Activated CD4-positive, alpha-beta T cell treated with anti-CD3 and anti-CD28 coated beads for 1 hour (primary cell): ENCODE data around the gene NHLRC2.

ENCODE experiments used
- DNase-seq: peaks from one replicate; pipeline ENCODE4 v3.0.0-alpha.2; 2020

The NHLRC2 gene

DNA sequence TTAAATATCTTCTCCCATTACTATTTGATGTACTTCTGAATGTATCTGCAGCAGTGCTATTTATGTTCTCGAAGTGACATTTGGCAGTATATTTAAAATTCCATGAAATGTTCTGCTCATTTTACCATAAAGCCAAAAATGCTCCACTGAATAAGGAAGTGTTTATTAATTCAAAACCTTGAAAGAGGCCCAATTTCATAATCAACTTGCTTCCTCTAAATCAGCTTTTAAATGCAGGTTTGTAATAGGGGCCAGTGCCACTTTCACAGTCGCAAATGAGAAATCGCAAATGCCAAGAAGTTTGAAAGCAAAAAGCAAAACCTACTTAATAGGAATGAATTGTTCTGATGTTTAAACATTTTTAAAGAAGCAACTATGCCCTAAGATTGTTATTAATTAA lies 11.4 kb downstream of the NHLRC2 start:
- DNase-seq, result no peak

DNA sequence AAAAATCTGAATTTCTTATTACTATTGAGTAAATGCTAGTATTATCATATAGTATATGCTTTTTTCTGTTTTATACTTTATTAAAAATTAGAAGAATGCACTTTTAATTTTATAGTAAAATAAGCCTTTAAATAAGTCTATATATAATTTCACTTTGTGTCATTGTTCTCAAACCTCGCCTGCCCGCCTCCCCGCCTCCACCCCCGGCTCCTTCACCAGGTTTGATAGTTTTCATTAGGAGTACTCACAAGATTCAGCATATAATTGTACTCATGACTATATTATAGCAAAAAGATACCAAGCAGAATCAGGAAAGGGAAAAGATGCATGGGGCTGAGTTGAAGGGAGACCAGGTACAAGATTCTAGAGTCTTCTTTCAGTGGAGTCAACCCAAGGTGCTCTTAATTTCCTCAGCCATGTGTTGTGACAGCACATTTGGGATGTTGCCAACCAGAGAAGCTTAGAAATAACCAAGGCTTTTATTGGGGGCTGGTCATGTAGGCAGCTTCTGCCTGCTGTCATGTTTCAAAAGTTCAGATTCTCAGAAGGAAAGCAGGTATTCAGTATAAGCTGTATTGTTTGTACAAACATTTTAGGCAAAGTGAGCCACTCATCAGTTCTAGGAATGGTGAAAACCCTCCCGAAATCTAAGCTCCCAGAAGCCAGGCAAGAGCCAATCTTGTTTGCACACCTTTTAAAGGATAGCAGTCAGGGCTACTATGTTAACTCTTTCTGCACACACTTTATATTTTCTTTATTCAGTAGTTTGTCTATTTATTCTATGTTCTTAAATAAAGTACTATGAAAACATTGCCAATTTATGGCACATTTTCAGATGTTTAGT lies 12.3 kb downstream of the NHLRC2 start:
- no peak for DNase-seq

DNA sequence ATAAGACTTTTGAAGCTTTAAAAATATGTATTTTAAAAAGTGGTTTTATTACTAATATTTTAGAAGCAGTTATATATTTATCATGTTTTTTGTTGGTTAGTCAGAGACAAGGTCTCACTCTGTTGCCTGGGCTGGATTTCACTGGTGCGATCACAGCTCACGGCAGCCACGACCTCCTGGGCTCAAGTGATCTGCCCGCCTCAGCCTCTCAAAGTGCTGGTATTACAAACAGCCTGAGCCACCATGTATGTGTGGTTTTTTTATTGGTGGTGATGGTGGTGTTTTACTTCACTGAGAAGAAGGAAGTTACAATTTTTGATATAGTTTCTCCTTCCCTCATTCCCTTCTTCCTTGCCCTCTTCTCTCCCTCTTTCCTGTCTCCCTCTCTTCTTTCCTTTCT lies 13.4 kb downstream of the NHLRC2 start:
- DNase-seq, result no peak

DNA sequence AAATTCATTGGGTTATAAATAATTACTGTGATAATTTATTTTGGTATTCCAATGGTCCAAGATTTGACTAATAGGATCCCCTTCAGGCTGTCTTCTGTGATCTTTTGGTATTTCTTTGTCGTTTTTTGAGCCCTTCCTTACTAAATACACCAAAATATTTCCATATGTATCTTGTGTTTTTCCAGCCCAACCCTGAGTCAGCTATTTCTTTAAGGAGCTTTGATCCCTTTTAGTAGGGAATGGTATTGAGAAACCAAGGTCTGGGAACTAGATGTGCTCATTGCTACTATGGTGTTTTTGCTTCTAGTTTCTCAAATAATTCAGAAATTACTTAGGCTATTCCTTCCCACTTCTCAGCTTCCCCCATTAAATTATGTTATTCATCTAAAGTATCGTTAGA lies 15.3 kb downstream of the NHLRC2 start:
- no peak for DNase-seq

DNA sequence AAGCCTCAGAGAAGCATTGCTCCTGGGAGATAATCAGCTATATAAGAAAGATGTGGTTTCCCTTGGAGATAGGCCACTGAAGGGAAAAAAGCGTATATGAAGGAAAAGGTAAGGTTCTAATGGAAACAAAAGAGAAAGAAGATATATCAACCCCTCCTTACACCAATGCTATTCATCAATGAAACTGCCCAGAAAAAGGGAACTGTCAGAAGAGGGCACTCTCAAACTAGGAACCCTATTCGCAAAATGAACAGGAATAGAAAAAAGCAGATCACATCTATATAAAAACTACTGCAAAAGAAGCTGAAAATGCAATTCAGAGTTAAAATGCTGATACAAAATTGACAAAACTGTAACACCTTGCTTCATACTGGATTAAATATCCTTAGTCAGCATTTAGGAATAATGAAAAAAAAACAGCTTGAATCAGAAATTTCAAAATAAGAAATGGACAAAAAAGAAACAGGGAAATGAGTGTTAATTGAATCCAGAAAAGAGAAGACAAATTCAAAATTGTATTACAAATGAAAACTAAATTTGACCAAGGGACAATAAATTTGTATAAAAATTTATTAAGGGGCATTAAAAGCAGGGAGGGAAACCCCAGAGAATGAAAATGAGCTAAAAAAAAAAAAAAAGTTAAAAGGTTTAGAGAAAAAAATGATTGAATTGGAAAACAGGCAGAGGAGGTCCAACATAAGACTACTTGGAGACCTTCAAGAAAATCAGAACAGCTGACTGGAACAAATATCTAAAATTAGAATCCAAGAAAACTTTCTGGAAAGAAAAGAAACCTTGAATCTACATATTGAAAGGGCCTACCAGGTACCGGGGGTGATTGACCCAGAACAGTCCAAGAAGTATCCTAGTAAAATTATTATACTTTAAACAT lies 17.9 kb downstream of the NHLRC2 start:
- DNase-seq, result no peak

DNA sequence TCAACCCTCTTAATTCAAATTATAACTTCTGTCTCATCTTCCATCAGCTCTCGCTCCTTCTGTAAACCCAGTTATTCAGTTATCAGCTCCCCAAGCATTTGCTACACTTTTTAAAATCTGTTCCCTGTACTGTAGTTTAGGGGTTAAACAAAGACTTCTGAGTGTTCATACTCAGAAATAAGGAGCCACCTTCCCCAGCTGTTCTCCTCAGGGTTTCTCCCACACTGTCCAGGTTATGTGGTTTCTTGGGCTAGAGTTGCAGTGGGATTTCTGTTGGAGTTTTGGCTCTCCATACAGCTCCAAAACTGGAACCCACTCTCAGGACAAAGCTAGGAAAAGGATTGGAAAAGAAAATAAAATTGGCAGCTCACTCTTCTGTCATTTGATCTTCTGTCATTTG lies 20.8 kb downstream of the NHLRC2 start:
- DNase-seq, result no peak

DNA sequence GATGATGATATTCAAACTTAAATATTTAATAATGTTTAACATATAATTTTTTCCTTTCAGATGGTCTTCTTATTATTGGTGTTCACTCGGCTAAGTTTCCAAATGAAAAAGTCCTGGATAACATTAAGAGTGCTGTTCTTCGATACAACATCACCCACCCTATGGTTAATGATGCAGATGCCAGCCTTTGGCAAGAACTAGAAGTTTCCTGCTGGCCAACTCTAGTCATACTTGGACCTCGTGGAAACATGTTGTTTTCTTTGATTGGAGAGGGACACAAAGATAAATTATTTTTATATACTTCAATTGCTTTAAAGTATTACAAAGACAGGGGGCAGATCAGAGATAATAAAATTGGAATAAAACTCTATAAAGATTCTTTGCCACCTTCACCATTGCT lies 22.0 kb downstream of the NHLRC2 start:
- DNase-seq, result no peak

DNA sequence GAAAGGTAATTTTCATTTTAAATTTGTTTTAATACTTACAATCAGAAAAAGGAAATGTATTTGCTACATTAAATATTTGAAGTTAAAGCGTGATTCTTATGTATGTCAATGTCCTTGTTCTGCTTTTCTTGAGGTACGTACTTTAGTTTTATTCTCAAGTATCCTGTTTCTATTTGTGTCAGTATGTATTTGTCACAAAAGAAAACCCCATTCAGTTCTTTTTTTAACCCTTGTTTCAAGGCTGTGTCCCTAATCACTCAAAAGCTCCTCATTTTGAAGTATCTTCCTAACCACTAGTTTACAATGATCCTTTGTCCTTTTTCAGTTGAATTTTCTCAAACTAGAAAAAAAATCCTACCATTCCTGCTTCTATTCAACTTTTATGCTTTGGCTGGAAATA lies 25.2 kb downstream of the NHLRC2 start:
- no peak for DNase-seq

DNA sequence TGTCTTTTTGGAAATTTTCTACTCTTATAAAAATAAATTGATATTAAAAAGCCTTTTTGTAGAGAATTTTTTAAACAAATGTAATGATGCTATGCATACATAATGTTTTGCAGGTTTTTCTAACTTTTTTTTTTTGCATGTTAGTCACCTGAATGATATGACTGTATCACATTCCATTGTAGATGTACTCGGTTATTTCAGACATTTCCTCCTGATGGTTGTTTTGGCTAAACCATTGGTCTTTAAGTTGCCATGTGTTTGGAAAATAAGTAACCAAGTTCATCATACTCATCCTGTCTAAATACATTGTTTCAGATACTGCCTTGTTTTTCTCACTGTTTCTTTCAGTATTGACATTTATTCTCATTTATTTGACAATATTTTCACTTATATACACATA lies 25.8 kb downstream of the NHLRC2 start:
- no peak for DNase-seq

DNA sequence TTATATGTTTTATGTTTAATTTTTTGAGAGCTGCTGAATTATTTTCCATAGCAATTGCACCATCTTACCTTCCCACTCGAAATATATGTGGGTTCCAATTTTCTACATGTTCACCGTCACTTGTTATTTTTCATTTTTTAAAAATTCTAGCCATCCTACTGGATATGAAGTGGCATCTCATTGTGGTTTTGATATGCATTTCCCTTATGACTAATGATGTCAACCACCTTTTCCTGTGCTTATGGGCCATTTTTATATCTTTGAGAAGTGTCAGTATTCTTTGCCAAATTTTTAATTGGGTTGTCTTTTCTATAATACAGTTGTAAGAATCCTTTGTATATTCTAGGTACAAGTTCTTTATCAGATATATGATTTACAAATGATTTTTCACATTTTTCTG lies 27.8 kb downstream of the NHLRC2 start:
- DNase-seq, result no peak

DNA sequence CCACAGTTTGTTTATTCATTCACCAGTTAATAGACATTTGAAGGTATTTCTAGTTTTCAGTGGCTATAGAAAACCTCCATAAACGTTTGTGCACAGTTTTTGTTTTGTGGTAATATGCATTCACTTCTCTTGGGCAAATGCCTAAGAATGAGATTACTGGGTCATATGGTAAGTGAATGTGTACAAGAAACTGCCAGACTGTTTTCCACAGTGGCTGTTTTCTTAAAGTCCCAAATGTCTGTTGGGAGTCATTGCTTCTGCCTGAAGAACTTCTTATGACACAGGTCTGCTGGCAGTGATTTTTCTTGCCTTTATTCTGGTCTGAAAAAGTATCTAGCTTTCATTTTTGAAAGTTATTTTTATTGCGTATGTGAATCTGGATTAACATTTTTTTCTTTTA lies 35.5 kb downstream of the NHLRC2 start:
- no peak for DNase-seq

DNA sequence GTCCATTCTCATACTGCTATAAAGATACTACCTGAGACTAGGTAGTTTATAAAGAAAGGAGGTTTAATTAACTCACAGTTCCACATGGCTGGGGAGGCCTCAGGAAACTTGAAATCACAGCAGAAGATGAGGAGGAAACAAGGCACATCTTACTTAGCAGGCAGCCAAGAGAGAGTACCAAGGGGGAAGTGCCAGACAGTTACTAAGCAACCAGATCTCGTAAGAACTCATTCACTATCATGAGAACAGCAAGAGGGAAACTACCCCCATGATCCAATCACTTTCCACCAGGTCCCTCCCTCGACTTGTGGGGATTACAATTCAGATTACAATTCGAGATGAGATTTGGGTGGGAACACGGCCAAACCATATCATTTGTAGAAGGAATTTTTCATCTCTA lies 36.3 kb downstream of the NHLRC2 start:
- DNase-seq, result no peak

DNA sequence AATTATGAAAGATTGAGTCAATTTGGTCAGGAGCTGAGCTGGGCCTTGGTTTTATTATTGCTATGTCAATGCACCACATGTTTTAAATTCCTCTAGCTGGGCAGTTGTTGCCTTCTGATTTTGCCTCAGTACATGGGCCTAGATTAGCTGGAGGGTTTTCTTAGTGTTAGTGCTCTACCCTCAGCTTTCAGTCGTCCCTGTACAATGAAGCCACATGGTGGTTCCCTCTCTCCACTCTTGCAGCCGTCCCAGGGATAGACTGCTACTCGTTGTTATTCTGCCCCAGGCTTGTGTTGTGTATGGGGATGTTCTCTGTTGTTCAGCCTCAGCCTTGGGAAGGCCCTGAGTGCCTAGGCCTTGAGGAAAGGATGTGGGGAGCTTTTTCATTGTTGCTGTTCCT lies 37.0 kb downstream of the NHLRC2 start:
- no peak for DNase-seq

DNA sequence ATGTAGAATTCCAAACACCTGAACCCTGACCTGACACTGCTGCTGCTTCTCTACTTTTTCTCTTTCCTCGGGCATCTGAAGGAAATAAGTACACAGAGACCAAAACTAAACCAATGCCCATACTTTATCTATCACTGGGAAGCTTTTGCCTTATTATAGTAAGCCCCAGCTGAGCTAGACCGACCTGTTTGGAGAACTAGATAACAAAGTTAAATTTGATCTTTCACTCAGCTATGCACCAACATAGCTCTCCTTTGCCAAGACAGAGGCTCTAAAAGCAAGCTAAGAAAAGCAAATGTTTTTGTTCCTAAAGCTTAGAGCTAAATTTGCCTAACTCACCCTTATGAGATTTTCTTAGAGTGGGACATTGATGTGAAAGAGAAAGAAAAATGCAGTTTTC lies 39.1 kb downstream of the NHLRC2 start:
- DNase-seq, result no peak

DNA sequence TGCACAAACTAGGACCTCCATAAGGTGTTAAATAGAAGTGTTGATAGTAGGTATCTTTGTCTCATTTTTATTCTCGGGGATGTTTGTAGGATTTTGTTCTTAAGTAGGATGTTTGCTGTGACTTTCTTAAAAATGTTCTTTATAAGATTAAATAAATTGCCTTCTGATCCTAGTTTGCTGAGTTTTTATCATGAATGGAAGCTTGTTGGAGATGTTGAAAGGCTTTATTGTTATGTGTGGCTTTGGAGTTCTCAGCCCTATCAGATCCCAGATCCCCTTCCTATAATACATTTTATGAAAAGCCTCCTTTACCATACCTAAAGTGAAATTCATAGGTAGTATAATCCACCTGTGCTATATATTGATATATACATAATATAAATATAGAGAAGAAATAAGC lies 40.1 kb downstream of the NHLRC2 start:
- DNase-seq, result no peak

DNA sequence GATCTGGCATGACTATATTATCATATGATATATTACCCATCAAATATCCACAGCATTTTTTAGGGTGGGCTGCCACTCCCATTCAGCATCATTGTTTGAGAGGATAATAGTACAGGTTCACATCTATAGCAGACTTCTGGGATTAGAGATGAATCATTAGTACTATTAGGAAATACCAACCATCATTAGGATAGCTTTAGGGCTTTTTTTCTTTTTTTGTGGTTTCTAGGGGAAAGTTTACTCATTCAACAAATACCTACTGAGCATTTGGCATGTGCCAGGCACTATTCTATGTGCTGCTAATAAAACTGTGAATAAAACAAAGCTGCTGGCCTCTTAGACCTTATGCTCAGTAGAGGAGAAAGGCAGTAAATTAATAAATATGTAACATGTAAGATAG lies 40.6 kb downstream of the NHLRC2 start:
- no peak for DNase-seq

DNA sequence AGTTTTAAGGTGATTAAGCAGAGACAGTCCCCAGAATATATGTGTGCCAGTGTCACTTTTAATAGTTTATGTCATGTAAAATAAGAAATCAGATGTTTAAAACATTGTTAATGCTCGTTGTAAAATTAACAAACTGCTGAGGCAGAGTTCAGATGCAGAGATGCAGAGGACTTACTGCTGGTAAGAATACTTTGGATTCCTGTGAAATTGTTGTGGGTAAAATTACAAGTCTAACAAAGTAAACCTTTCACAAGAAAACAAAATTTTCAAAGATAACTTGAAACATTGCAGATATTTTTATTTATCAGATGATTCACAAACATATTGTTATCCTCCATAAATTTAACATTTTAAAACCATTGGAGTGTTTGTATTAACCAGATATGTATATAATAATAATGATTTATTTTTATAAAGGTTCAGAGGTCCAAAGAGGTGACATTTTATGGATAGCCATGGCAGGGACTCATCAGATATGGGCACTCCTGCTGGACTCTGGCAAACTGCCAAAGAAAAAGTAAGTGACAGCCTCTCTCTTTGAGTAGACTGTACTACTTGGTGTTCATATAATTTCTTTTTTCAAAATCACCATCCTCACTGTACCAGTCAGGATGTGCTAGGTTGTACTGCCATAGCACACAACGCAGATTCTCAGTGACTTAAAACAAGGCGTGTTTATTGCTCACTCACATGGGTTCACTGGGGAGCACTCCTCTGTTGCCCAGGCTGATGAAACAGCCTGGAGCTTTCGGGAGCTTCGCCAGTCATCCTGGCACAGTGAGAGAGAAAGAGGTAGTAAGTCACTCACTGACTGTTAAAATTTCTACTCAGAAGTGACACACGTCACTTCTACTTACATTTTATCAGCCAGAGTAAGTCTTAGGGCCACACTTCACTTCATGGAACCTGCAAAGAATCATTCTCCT lies 43.5 kb downstream of the NHLRC2 start:
- DNase-seq, result no peak

DNA sequence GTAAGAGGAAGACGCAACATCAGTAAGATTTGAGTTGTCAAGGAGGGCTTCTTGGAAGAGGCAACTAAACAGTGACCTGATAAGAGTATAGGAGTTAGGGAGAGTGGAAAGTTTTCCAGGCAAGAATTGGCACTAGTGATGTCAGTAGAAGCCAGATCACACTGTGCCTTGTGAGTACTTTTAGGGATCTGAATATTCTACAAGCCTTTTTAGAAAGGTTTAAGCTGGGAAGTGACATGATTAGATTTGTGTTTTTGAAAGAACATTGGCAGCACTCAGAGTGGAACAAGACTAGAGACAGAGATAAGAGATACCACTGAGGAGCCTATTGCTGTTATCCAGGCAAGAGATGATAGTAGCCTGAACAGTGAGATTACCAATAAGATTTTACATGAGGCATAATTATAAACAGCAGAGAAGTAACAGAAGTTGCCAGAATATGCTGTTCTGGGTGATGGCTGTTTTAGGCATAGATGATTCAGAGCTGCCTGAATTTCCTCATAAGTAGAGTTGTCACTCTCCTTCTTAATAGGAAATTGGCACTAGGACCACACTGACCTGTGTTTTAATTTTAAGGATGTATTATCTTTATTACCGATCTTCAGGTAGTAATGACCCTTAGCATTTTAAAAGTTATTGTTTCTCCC lies 45.6 kb downstream of the NHLRC2 start:
- DNase-seq, result no peak

DNA sequence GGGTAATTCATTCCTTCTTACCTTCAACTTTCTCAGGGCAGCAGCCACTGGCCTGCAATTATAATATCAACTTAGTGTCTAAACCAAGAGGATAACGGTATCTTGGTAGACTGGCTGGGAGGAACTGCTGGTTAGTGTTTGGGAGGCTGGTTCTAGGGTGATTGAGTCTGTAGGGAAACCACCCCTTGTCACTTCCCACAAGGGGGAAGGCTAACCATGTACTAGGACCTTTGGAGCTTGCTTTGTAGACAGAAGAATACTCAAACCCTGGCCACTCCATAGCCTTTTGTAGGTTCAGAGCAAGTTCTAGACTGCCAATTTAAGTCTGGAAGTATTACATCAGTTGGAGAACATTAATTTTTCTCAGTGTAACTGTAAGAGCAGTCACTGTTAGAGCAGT lies 51.3 kb downstream of the NHLRC2 start:
- DNase-seq, result no peak

DNA sequence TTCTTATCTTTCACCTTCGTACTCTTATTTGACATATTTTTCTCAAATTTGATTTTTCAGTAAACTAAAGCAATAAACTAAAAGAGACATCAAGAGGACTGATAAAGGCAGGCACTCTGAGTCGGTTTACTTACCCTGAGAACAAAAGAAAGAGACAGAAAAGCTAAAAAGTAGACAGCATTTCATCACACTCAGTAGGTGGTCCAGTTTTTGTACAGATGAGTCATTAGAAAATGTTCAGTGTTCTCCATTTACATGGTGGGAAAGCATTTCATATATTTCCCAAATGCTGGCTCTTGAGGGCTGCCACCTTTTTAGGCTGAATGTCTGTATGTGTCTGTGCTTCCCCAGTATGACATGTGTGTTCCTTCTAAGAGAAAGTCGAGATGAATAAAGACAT lies 52.7 kb downstream of the NHLRC2 start:
- no peak for DNase-seq

DNA sequence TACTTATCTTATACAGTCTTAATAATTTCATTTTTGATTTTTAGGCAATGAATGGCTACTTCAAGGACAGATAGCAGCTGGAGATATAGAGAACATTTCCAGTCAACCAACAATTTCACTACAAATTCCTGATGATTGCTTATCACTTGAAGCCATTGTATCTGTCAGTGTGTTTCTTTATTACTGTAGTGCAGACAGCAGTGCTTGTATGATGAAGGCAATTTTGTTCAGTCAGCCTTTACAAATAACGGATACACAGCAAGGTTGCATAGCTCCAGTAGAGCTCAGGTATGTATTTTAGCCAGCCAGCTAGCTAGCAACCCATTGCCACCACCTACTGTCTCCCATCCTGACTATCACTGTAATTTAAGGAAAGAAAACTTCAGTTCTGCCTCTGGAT lies 53.8 kb downstream of the NHLRC2 start:
- DNase-seq, result no peak

DNA sequence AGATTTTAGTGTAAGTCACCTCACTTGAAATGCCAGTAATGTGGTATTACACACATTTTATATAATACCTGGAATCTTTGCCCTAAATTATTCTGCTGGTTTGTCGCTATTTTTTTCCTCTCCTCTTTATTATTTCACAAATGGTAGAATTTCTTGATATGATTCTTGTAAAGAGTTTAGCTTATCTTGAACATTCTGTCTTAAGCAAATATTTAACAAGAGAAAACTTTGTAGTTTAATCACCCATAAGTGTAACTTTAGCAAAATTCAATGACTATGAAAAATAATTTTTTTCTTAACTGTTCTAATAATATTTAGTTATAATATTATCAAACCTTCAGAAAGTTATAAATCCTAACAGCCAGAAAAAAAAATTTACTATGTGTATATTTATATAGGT lies 56.7 kb downstream of the NHLRC2 start:
- DNase-seq, result no peak

DNA sequence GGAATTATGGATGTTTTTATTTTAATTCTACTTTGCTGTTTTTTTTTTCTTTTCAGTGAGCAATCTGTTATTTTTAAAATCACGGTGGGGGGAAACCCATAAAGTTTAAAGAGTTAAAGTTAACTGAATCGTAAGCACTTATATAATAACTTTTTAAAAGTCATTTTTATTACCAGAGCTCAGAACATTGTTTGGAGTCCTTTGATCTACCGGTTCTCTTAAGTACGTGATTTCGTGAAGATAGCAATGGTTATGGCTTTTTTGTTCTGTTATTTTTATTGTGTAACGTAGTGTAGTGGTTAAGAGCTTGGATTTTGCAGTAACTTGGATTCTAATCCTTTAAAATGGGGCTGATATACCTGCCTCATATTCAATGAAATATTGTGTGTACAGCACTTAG lies 57.4 kb downstream of the NHLRC2 start:
- no peak for DNase-seq
